Posterior vena cava (tissue), 2 donors: ENCODE data around the gene AK2. TPM values are rescaled to one million over a fixed set of nuclear protein-coding genes. Genes with fewer than 3 reads are reported as not detected.
"Not testable (repeated sequence)": the region's sequence is repeated elsewhere in the genome, so short reads cannot be mapped to it uniquely, and the experiment has no call there.

ENCODE experiments used
- DNase-seq: peaks from one replicate; pipeline ENCODE4 v3.0.0-alpha.2; 2020; ENCODE audit warnings: low spot score
- intact Hi-C, 2 donors: fragments of 100-400 bp; cut with DNase I; formaldehyde crosslinking; loops; one replicate each; pipeline versions ENCODE4 v1.14.1 to v1.14.2; 2022 to 2023
- total RNA-seq, 2 donors: library from RNA; stranded (reverse); fragmentation: NEBNext Ultra II Directional; extraction: Animal tissue kit (Norgen Biotek cat#: 25700); gene quantifications; one replicate each; pipeline ENCODE4 v1.2.1, GENCODE V29; 2021
- donor health status: DM: yes; HTN: yes; CAD: no.
- donor health status: DM: yes; HTN: yes; CAD: no.

Gene AK2
- total RNA-seq, 2 donors from 2014 or later: 82.4 to 83.9 TPM

GRCh38 chr1:33057095-33057494 lies 20.4 kb upstream of the AK2 start:
- no peak for DNase-seq

GRCh38 chr1:33056426-33056825 lies 19.7 kb upstream of the AK2 start:
- DNase-seq: no peak
- intact Hi-C loops: loop anchor here in 1 of 2 donors (5.0 kb wide), 1 partner anchor 119 kb away; no protein-coding TSS in a partner anchor

More at GRCh38 chr1:33057095-33057494, 20.4 kb upstream of the AK2 start:
- intact Hi-C loops: loop anchor here in 1 of 2 donors (5.0 kb wide), 1 partner anchor 120 kb away; no protein-coding TSS in a partner anchor

GRCh38 chr1:33055210-33056008 lies 18.7 kb upstream of the AK2 start:
- intact Hi-C loops: loop anchor here in 1 of 2 donors (5.0 kb wide), 1 partner anchor 118 kb away; no protein-coding TSS in a partner anchor
- DNase-seq: peak; percentile 89

GRCh38 chr1:33050221-33051076 lies 13.8 kb upstream of the AK2 start:
- intact Hi-C loops: no loop called here
- DNase-seq: no peak

GRCh38 chr1:33049371-33049770 lies 12.7 kb upstream of the AK2 start:
- intact Hi-C loops: no loop called here
- no peak for DNase-seq

GRCh38 chr1:33048426-33048825 lies 11.7 kb upstream of the AK2 start:
- intact Hi-C loops: no loop called here
- no peak for DNase-seq

GRCh38 chr1:33047839-33048305 lies 11.2 kb upstream of the AK2 start:
- DNase-seq: no peak
- intact Hi-C loops: no loop called here

GRCh38 chr1:33047290-33047689 lies 10.6 kb upstream of the AK2 start:
- intact Hi-C loops: no loop called here
- DNase-seq: no peak

- intact Hi-C loops, DNase-seq: not testable (repeated sequence)
These were observed 9.6 kb upstream of the AK2 start for GRCh38 chr1:33046234-33046633.

GRCh38 chr1:33045814-33046213 lies 9.1 kb upstream of the AK2 start:
- intact Hi-C loops: no loop called here
- no peak for DNase-seq

- intact Hi-C loops: no loop called here
- no peak for DNase-seq
These were observed 8.6 kb upstream of the AK2 start for GRCh38 chr1:33045246-33045645.

GRCh38 chr1:33043267-33044092 lies 6.8 kb upstream of the AK2 start:
- intact Hi-C loops: loop anchor here in 1 of 2 donors (2.0 kb wide), 1 partner anchor 19 kb away; no protein-coding TSS in a partner anchor
- DNase-seq: no peak

- intact Hi-C loops: loop anchor here in 1 of 2 donors (2.0 kb wide), 1 partner anchor 20 kb away; no protein-coding TSS in a partner anchor
- no peak for DNase-seq
These were observed 6.1 kb upstream of the AK2 start for GRCh38 chr1:33042831-33043230.

- intact Hi-C loops: no loop called here
- no peak for DNase-seq
These were observed 4.3 kb upstream of the AK2 start for GRCh38 chr1:33041026-33041425.

- no peak for DNase-seq
- intact Hi-C loops: no loop called here
These were observed 3.2 kb upstream of the AK2 start for GRCh38 chr1:33039840-33040239.

GRCh38 chr1:33036051-33036525 lies 595 bp downstream of the AK2 start:
- intact Hi-C loops: no loop called here
- no peak for DNase-seq

GRCh38 chr1:33032126-33032869 lies 4.4 kb downstream of the AK2 start:
- intact Hi-C loops: no loop called here
- no peak for DNase-seq

- no peak for DNase-seq
- intact Hi-C loops: no loop called here
These were observed 5.2 kb downstream of the AK2 start for GRCh38 chr1:33031506-33031905.
